HS-5 (cell line): ENCODE measurements around the gene FCRL2.
"Not testable (repeated sequence)": the region's sequence is repeated elsewhere in the genome, so short reads cannot be mapped to it uniquely, and the experiment has no call there.

Source experiments
- DNase-seq: peaks from one replicate; pipeline ENCODE4 v3.0.0-alpha.2; 2012; ENCODE audit warnings: low read depth

Gene FCRL2

GRCh38 chr1:157751283-157751682 lies 25.6 kb downstream of the FCRL2 start:
- no peak for DNase-seq

- DNase-seq = no peak
These were observed 28.6 kb downstream of the FCRL2 start for GRCh38 chr1:157748262-157748817.

GRCh38 chr1:157739229-157739901 lies 37.6 kb downstream of the FCRL2 start:
- no peak for DNase-seq

GRCh38 chr1:157735991-157736390 lies 40.9 kb downstream of the FCRL2 start:
- not testable (repeated sequence) for DNase-seq

- no peak for DNase-seq
These were observed 42.6 kb downstream of the FCRL2 start for GRCh38 chr1:157734321-157734720.

GRCh38 chr1:157732755-157733154 lies 44.2 kb downstream of the FCRL2 start:
- no peak for DNase-seq

GRCh38 chr1:157725221-157725577 lies 51.7 kb downstream of the FCRL2 start:
- no peak for DNase-seq

- DNase-seq = no peak
These were observed 52.3 kb downstream of the FCRL2 start for GRCh38 chr1:157724537-157725220.

GRCh38 chr1:157723157-157723556 lies 53.8 kb downstream of the FCRL2 start:
- no peak for DNase-seq

GRCh38 chr1:157721985-157722384 lies 54.9 kb downstream of the FCRL2 start:
- no peak for DNase-seq

GRCh38 chr1:157715736-157716135 lies 61.2 kb downstream of the FCRL2 start:
- DNase-seq = no peak

- no peak for DNase-seq
These were observed 65.1 kb downstream of the FCRL2 start for GRCh38 chr1:157711802-157712201.

GRCh38 chr1:157704878-157705277 lies 72.1 kb downstream of the FCRL2 start:
- no peak for DNase-seq

- DNase-seq = no peak
These were observed 73.0 kb downstream of the FCRL2 start for GRCh38 chr1:157703981-157704380.

- no peak for DNase-seq
These were observed 74.6 kb downstream of the FCRL2 start for GRCh38 chr1:157702308-157702825.

GRCh38 chr1:157700732-157701131 lies 76.2 kb downstream of the FCRL2 start, which contains the start of gene FCRL3:
TSS of gene FCRL3 (minus strand) at chr1:157700769. CDS start at chr1:157700489, 280 bp downstream.
- no peak for DNase-seq

- DNase-seq = no peak
These were observed 76.6 kb downstream of the FCRL2 start for GRCh38 chr1:157700305-157700704.

- no peak for DNase-seq
These were observed 79.0 kb downstream of the FCRL2 start for GRCh38 chr1:157697781-157698569.

- no peak for DNase-seq
These were observed 79.8 kb downstream of the FCRL2 start for GRCh38 chr1:157696966-157697628.
